ENCODE data around the gene ARL8B. TPM values are rescaled to one million over a fixed set of nuclear protein-coding genes. Genes with fewer than 3 reads are reported as not detected.

Gene ARL8B
- total and polyA plus RNA-seq, 4 donors, result 20.2 to 36.2 (median 24.2) TPM

GRCh38 chr3:5220193-5220592 is 98.1 kb downstream of the ARL8B start:
- peaks cover 0 to 29% (median 24%) of the 10 kb centered on the region in 4 donors for H3K4me1 ChIP-seq (ENCODE audit: control insufficient read depth in 4 of 4, insufficient read depth in 4 of 4, low read length in 3 of 4)
- no peak for DNase-seq (ENCODE audit: low spot score)
- no peak overlapping the region for H3K27ac ChIP-seq (ENCODE audit: low read depth in 1 of 2, low read length in 2 of 2)
- WGBS, result 75% methylated on average over 5 of the region's 5 CpGs
- H3K4me3 ChIP-seq (ENCODE audit: low read depth in 1 of 3, low read length in 3 of 3), result no peak overlapping the region
- no peaks in the 10 kb centered on the region for H3K27me3 ChIP-seq (ENCODE audit: control insufficient read depth in 4 of 4, insufficient read depth in 4 of 4, low read length in 3 of 4)
- no peaks in the 10 kb centered on the region for H3K9me3 ChIP-seq (ENCODE audit: control insufficient read depth in 4 of 4, low read length in 3 of 4)
- peaks cover 3 to 33% (median 31%) of the 10 kb centered on the region in 4 donors for H3K36me3 ChIP-seq (ENCODE audit: control insufficient read depth in 4 of 4, insufficient read depth in 3 of 4, low read depth in 1 of 4, low read length in 3 of 4)
- TF ChIP-seq FOXA1 (IDR thresholded peaks at IDR 0.05) (no peak), NR2F2 (IDR thresholded peaks at IDR 0.05) (no peak), ATF3 (IDR thresholded peaks at IDR 0.05) (no peak)
- H3K9ac ChIP-seq (ENCODE audit: low read depth in 1 of 2, low read length in 2 of 2), result no peak overlapping the region

DNA sequence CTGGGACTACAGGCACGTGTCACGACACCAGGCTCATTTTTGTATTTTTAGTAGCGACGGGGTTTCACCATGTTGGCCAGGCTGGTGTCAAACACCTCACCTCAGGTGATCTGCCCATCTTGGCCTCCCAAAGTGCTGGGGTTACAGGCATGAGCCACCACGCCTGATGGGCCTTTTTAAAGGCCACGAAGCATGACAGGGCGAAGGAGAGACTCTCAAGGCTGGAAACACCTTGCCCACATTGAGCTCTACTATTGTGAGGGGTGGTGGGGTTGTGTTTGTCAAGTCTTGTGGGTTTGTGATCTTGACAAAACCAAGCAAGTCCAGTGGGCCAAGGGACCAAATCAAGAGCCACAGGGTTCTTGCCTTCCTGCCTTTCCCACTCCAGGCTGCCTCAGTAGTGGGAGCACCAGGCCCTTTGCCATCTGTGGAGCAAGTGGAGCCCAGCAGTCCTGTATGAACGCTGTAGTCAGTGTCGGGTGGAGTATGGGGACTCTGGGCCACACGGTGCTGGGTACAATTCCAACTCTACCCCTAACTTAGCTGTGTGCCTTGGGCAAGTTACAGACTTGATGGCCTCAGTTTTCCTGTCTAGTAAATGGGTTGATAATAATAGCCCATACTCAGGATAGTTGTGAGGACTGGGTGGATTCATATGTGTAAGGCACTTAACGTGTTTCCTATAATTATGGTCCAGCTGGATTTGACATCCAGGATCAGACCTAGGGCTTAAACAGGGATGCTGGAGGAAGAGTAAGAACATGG is 98.8 kb downstream of the ARL8B start:
- WGBS, result 86% methylated on average over 11 of the region's 11 CpGs
- Histone ChIP-seq H3K9me3 (ENCODE audit: control insufficient read depth in 4 of 4, low read length in 3 of 4) (no peaks in the 10 kb centered on the region), H3K9ac (ENCODE audit: low read depth in 1 of 2, low read length in 2 of 2) (no peak overlapping the region), H3K27me3 (ENCODE audit: control insufficient read depth in 4 of 4, insufficient read depth in 4 of 4, low read length in 3 of 4) (no peaks in the 10 kb centered on the region), H3K4me1 (ENCODE audit: control insufficient read depth in 4 of 4, insufficient read depth in 4 of 4, low read length in 3 of 4) (peaks cover 0 to 25% (median 21%) of the 10 kb centered on the region in 4 donors), H3K4me3 (ENCODE audit: low read depth in 1 of 3, low read length in 3 of 3) (no peak overlapping the region), H3K36me3 (ENCODE audit: control insufficient read depth in 4 of 4, insufficient read depth in 3 of 4, low read depth in 1 of 4, low read length in 3 of 4) (peaks cover 1 to 27% (median 25%) of the 10 kb centered on the region in 4 donors), H3K27ac (ENCODE audit: low read depth in 1 of 2, low read length in 2 of 2) (no peak overlapping the region)
- no peak for TF ChIP-seq REST (IDR thresholded peaks at IDR 0.05)
- TF ChIP-seq EGR1 (IDR thresholded peaks at IDR 0.05; ENCODE audit: low read depth in 2 of 2), result no peak
- no peak for TF ChIP-seq FOXA2 (IDR thresholded peaks at IDR 0.05)
- no peak for TF ChIP-seq HNF4A (conservative IDR thresholded peaks at IDR 0.05)
- no peak for DNase-seq (ENCODE audit: low spot score)

- H3K36me3 ChIP-seq (ENCODE audit: control insufficient read depth in 4 of 4, insufficient read depth in 3 of 4, low read depth in 1 of 4, low read length in 3 of 4), result peaks cover 0 to 18% (median 17%) of the 10 kb centered on the region in 4 donors
- H3K27ac ChIP-seq (ENCODE audit: low read depth in 1 of 2, low read length in 2 of 2), result no peak overlapping the region
- WGBS, result 49% methylated on average over 6 of the region's 6 CpGs
- no peak overlapping the region for H3K9ac ChIP-seq (ENCODE audit: low read depth in 1 of 2, low read length in 2 of 2)
- no peak for DNase-seq (ENCODE audit: low spot score)
- H3K4me1 ChIP-seq (ENCODE audit: control insufficient read depth in 4 of 4, insufficient read depth in 4 of 4, low read length in 3 of 4), result peaks cover 0 to 18% (median 17%) of the 10 kb centered on the region in 4 donors
- no peaks in the 10 kb centered on the region for H3K9me3 ChIP-seq (ENCODE audit: control insufficient read depth in 4 of 4, low read length in 3 of 4)
- no peak for TF ChIP-seq HNF4G (IDR thresholded peaks at IDR 0.05)
- no peak overlapping the region for H3K4me3 ChIP-seq (ENCODE audit: low read depth in 1 of 3, low read length in 3 of 3)
- H3K27me3 ChIP-seq (ENCODE audit: control insufficient read depth in 4 of 4, insufficient read depth in 4 of 4, low read length in 3 of 4), result no peaks in the 10 kb centered on the region
These were observed 99.6 kb downstream of the ARL8B start for GRCh38 chr3:5221701-5222100.

All from liver (tissue), 9 donors.